ENCODE results near the gene RAB4B.
A peak's percentile ranks its signal among the peaks of the same experiment; 100 is the strongest.
"Not testable (repeated sequence)": the region's sequence is repeated elsewhere in the genome, so short reads cannot be mapped to it uniquely, and the experiment has no call there.

Gene RAB4B, protein sequence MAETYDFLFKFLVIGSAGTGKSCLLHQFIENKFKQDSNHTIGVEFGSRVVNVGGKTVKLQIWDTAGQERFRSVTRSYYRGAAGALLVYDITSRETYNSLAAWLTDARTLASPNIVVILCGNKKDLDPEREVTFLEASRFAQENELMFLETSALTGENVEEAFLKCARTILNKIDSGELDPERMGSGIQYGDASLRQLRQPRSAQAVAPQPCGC

DNA sequence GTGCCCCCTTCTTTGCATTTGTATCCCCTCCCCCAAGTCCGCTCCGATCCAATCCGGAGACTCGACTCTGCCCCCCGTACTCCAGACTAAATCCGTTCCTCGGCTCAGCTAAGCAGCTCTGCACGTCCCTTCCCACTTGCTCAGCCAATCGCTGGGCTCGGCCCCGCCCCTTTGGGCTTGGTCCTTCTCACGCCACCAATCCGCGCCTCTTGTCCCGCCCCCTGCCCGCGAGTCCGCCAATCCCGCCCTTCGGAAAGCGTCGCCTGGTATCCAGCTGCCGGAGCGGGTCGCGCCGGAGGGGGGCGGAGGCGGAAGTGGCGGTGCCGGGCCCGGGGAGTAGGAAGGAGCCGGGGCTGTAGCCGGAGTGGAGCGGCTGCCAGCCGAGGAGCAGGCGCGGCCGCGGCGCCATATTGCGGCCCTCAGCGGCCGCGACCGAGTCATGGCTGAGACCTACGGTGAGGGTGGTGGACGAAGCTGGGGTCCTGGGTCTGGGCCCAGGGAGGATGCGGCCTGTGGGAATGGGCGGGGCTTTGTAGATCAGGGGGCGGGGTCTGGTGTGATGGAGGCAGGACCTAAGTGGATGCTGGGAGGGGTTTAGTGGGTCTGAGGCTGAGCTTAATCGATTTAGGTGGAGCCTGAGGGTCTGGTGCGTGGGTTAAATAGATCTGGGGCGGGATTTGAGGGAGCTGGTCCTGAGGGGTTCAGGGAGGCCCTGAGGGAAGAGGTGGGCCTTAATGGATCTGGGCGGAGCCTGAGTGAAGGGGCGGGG lies at the start of gene RAB4B:
Gene RAB4B, plus strand, starts transcription at position 311 of the 769 bp plus-strand sequence. Its CDS starts 129 bp downstream, at position 440.
- FAIRE-seq = no peak

DNA sequence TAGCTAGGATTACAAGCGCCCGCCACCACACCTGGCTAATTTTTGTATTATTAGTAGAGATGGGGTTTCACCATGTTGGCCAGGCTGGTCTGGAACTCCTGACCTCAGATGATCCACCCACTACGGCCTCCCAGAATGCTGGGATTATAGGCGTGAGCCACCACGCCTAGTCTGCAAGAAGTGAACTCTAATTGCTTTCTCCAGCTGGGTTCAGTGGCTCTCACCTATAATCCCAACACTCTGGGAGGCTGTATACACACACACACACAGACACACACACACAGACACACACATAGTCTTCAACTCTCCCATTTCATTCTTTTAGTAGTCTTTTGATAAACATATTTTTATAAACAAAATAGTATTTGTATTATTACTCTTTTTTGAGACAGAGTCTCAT lies 48.0 kb upstream of the RAB4B start:
- not testable (repeated sequence) for FAIRE-seq

DNA sequence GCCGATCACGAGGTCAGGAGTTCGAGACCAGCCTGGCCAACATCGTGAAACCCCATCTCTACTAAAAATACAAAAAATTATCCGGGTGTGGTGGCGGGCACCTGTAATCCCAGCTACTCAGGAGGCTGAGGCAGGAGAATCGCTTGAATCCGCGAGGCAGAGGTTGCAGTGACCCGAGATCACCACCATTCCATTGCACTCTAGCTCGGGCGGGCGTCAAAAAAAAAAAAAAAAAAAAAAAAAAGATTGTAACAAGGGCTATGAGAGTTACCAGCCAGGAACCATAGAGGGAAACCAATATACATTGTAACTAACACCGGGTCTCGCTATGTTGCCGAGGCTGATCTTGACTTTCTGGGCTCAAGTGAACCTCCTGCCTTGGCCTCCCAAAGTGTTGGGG lies 45.7 kb upstream of the RAB4B start:
- FAIRE-seq = not testable (repeated sequence)

DNA sequence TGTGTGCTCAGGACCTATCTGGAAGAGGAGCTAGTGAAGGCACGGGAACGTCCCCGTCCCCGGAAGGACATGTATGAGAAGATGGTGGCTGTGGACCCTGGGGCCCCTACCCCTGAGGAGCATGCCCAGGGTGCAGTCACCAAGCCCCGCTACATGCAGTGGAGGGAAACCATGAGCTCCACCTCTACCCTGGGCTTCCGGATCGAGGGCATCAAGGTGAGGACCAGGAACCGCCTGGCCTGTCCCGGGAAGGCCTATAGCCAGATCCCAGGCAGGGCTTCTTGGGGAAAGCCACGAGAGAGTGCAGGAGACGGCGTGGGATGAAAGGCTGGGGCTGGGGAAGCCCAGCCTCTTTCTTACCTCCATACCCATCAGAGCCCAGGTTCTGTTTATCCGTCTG lies 44.9 kb upstream of the RAB4B start:
- no peak for FAIRE-seq

DNA sequence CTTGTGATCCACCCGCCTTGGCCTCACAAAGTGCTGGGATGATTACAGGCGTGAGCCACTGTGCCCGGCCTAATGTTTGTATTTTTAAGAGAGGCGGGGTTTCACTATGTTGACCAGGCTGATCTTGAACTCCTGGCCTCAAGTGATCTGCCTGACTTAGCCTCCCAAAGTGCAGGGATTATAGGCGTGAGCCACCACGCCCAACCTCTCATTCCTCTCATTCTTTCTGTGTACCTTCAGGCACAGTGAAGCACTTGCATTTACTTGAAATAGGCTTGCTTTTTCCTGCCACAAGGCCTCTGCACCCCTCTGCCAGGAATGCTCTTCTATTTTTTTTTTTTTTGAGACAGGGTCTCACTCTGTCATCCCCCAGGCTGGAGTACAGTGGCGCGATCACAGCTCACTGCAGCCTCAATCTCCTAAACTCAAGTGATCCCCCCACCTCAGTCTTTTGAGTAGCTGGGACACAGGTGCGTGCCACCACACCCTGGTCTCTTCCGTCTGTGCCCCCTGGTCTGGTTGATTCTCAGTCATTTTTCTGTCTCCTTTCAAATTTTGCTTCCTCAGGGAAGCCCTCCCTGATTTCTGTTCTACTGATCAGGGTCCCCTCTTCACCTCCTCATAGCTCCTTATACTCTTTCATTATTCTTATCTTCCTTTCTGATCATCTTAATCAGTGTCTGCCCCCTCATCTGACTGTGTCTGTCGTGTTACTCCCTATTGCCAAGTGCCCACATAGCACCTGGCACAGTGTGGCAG lies 42.9 kb upstream of the RAB4B start:
- FAIRE-seq = no peak

DNA sequence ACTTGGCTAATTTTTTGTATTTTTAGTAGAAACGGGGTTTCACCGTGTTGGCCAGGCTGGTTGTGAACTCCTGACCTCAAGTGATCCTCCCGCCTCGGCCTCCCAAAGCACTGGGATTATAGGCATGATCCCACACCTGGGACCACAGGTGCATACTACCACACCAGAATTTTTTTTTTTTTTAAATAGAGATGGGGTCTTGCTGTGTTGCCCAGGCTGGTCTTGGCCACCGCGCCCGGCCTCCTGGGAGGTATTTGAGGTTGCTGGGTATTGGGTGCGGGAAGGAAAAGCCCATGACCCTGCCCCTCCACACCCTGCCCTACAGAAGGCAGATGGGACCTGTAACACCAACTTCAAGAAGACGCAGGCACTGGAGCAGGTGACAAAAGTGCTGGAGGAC lies 41.4 kb upstream of the RAB4B start:
- FAIRE-seq = no peak

DNA sequence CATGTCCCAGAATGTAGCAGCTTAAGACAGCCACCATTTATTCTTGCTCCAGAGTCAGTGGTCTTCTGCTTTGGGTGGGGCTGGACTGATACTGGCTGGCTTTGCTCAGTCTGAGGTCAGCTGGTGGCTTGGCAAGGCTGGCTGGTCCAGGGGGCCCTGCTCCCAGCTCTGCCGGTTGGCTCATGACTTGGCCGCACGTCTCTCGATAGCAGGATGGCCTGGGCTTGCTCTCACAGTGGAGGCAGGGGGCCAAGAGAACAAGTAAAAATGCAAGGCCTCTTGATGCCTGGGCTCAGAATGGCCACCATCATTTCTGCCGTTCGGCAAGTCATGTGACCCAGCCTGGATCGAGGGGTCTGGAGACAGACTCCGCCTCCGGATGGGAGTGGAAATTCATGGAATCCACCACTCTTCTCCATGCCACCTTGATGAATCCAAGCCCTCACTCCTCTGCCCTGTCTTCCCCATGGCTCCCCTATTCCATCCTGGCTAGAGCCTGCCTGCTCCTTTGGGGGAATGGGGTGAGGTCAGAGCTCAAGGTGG lies 40.9 kb upstream of the RAB4B start:
- no peak for FAIRE-seq

DNA sequence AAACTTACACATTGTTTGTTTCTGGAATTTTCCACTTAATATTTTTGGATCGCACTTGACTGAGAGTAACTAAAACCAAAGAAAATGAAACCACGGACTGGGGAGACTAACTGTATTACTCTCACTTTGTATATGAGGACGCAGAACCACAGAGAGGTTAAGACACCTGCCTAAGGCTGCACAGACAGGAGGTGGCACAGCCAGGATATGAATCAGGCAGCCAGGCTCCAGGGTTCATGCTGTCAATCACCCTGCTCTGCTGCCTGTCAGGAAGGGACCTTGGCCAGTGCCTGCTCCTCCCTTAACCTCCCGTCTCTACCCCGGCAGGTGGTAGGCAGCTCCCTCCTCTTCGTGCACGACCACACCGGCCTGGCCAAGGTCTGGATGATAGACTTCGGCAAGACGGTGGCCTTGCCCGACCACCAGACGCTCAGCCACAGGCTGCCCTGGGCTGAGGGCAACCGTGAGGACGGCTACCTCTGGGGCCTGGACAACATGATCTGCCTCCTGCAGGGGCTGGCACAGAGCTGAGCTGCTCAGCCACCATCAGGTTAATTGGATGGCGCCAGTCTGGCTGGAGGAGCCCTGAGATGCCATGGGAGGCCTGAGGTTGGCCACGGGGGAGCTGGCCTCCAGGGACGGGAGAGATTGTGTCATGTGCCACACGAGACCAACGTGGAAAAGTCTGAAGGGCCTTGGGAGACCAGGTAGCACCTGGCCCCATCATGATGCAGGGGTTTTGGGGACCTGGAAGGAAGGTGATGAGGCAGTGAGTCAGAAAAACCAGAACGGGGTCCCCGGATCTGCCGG lies 38.8 kb upstream of the RAB4B start:
- FAIRE-seq = no peak

DNA sequence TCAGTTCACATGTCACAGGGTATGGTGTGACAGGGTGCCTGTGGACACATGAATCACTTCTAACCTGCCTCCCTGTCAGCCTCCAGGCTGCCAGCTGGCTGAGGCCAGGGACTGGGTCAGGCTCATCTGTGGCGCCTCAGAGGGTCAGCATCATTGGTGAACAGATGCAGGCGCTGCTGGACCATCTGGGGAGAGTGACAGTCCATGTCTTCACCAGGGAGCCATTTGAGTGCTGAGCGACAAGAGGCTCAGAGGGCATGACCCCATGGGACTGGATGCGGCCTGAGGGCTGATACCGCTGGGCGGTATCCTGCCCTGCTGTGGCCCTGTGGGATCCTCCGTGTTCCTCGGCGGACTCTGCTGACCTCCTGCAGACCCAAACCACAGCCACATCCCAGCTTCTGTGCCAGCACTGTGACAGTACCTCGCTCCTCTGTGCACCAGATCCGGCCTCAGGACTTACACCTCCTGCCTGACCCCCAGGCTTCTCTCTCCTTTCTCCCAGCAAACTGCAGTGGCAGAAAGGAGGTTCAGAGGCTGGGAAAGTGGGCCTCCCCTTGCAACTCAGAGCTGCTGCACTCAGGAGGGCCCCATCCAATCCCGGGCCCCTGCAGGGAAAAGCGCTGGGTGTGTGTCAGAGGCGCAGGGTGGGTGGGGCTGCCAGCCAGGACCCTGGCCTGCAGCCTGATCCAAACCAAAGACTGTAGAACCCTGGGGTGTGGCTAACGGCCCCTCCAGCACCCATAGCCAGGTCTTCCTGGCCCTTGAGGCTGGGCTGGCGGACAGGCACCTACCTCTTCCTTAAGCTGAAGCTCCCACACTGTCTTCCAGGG lies 38.0 kb upstream of the RAB4B start:
- no peak for FAIRE-seq

DNA sequence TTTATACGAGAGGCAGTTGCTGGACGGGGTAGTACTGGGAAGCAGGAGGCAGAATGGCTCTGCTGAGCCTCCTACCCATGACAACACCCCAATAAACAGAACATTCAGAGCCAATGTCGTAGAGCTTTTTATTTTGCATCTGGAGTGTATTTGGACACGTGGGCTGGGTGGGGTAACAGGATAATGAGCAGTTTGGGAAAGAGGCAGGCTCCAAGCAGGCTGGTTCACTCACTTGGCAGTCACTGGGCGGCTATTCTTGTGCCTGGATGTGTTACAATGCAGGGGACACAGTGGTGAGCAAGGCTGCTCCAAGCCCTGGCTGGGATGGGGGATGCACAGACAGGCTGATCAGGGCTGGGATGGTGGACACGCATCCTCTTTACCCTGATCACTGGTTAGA lies 37.3 kb upstream of the RAB4B start:
- FAIRE-seq = no peak

DNA sequence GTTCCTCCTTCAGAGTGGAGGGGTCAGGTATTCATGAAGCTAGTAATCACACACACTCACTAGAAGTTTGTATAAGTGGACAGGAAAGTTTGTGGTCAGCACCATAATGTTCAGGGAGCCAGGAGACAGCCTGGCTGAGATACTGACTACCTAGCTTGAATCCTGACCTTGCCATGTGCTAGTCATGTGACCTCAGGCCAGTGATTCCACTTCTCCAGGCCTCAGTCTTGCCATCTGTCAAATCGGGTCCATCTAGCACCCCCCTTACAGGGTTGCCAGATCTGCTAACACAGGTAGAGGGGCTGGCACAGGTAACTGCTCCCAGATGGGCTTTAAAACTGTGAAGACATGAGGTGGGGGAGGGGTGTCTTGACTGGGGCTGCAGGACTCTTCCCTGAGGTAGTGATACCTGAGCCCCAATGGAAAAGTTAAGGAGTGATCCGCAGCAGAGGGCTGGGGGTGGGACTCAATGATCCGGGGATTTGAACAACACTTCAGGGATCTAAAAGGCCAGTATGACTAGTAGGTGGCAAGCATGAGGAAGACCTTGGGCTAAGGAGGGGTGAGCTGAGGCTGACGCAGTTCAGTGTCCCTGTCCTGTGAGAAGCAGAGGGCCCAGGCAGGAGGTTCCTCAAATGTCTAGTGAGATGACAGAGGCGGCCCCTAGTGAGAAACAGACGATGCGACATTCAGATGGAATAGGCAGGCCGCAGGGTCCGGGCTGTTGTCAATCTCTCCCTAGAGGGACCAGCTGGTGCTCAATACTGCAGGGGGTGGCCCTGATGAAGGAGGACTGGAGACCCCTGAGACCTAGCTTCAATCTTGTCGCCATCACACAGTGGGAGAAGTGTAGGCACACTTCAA lies 36.3 kb upstream of the RAB4B start:
- FAIRE-seq = no peak

DNA sequence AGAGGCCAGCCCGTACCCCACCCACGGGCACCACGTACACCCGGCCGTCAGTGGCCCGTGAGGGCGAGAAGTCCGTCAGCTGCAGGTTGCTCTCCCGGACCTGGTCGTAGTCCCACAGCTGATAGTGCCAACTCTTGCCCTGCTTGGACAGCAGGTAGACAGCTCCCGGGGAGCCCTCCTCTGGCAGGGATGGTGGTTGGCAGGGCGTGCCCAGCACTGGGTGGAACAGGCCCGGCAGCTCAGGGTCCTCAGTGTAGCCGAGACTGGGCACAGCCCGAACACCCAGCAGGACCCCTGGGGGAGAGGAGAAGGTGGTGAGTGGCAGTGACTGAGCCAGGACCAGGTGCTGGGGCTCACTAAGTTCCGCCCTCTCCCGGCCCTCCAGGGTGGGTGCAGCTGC lies 35.6 kb upstream of the RAB4B start:
- FAIRE-seq = no peak

DNA sequence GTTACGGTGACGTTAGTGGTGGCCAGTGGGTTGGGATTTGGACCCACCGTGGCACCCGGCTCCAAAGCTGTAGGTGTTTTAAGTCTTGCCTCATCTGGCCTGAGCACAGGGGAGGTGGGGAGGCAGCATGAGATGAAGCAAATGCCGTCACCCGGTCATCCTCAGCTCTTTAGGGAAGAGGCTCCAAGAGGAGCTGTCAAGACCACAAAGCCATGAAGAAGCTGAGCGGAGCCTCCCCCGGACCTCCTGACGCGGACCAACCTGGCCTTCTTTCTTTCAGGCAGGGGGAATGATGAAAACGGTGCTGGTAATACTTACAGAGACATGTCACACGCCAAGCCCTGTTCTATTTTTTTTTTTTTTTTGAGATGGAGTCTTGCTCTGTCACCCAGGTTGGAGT lies 35.2 kb upstream of the RAB4B start:
- no peak for FAIRE-seq

DNA sequence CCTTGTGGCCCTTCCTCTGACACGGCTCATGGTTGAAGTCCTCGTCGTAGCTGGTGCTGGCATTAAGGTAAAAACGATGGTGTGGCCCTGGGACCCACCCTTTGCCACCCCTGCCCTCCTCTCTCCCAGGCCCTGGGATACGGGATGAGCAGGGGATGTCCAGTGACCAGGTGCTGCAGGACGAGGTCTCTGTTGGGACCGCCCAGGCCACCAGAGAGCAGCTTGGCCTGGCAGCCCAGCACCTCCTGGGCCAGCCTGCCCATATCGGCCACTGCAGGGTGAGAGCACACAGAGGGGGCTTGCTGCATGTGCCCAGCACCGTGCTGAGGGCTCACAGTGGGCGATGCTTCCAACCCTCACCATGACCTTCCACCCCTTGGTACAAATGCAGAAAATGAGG lies 34.1 kb upstream of the RAB4B start:
- no peak for FAIRE-seq

DNA sequence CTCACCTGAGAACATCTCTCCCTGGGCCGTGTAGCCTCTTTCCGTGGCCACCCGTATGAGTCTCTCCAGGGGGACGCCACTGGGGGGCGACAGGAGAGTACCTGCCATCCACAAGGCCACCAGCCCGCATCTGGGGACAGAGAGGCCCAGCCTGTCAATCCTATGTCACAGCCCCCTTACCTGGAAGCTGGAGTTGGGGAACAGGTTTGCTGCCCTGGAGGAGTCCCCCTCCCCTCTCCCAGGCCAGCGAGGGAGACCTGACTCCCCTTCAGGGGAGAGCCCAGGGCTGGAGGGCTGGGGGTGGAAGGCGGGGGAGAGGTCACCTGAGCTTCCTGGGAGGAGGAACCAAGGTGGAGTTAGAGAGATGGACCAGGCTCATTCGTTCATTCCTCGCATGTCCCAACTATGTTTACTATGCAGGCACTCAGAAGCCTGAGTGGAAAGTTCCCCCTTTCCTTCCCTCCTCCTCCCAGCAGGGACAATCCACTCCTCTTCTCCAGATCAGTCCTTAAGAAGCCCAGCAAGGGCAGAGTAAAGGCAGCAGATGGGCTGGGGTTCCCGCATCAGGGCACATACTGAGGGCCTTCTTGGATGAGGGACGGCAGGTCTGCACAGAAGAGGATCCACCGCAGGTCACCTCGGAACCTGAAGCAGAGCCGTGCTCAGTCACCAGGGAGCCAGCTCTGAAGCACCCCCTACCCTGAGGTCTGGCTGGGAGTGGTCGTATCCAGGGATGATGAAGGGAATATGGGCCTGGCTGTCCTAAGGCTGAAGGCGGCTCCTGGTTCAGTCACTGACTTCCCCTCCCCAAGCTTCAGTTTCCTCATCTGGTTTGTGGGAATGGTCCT lies 33.3 kb upstream of the RAB4B start:
- no peak for FAIRE-seq

DNA sequence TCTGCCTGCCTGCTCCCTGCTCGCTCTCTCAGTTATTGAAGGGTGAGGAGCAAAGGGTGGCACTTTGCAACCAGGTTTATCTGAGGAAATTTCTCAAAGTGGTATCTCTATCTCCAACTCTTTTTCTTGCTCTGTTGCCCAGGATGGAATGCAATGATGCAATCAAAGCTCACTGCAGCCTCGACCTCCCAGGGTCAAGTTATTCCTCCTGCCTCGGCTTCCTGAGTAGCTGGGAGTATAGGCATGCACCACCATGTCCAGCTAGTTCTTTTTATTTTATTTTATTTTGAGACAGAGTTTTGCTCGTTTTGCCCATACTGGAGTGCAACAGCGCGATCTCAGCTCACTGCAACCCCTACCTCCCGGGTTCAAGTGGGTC lies 32.7 kb upstream of the RAB4B start:
- FAIRE-seq = no peak

DNA sequence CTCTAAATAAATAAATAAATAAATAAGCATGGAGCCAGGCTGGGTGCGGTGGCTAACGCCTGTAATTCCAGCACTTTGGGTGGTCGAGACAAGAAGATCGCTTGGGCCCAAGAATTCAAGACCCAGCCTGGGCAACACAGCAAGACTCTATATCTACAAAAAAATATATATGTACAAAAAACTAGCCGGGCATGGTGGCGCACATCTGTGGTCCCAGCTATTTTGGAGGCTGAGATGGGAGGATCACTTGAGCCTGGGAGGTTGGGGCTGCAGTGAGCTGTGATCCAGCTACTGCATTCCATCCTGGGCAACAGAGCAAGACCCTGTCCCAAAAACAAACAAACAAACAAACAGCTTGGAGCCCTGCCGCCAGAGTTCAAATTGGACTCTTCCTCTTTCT lies 30.5 kb upstream of the RAB4B start:
- no peak for FAIRE-seq

DNA sequence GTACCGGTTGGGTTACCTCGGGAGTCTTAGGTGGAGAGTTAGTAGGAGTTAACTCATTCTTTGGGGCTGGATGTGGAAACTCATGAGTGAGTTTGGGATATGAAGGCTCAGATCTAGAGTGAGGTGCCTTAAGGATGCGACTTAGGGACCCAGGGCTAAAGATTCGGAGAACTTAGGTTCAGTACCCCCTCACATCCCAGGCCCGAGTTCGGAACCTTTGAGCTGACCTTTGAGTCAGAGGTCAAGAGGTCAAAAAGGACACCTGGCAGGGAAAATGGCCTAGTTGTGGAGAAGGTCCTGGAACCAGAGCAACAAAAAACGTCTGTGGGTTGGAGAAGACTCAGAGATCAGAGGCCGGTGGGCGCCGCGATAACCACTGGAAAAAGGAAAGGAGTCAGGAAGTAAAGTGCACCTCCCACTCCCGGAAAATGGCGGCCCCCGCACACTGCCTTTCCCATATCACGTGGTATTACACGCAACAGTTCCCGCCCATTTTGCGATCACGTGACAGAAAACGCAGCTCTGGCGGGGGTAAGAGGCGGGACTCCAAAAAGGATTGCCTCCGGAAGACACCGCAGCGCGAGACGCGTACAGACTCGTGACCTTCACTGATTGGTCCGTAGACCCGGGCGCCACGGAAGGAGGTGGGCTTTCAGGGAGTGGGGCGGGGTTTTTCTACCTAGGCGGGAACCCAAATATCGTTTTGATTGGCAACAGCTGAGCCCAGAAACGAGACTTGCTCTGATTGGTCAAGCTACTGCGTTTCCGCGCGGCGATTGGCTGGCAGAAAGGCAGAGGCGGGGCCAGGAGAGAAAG lies 27.8 kb upstream of the RAB4B start, which contains the start of gene ACTMAP:
Gene ACTMAP, minus strand, starts transcription at position 420 of the 816 bp plus-strand sequence. CDS start 674 bp downstream, outside the sequence.
- FAIRE-seq = peak; percentile 84

Measured in colon (tissue), 2 donors.